ENCODE results near the gene BAK1.

DNA sequence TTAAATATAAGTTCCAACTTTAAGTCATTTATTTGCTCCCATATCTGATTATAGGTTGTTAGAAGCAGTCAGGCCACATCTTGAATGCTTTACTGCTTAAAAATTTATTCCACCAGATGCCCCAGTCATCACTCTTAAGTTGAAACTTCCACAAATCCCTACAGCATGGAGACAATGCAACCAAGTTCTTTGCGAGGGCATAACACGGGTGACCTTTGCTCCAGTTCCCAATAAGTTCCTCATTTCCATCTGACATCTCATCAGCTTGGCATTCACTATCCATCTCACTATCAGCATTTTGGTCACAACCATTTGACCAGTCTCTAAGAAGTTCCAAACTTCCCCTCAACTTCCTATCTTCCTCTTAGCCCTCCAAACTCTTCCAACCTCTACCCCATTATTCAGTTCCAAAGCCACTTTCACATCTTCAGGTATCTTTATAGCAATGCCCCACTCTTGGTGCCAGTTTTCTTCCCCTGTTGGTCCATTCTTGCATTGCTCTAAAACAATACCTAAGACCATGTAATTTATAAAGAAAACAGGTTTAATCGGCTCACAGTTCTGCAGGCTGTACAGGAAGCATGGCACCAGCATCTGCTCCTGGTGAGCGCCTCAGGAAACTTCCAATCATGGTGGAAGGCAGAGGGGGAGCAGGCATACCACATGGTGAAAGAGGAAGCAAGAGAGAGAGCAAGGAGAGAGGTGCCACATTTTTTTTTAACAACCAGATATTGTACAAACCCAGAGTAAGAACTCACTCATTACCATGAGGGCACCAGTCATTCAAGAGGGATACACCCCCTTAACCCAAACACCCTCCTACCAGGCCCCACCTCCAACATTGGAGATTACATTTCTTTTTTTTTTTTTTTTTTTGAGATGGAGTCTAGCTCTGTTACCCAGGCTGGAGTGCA lies 25.1 kb upstream of the BAK1 start:
- TF ChIP-seq JUNB (CRISPR knock-in tag; IDR thresholded peaks at IDR 0.05; ENCODE audit: borderline replicate concordance) (no peak), SIN3A (IDR thresholded peaks at IDR 0.05; ENCODE audit: borderline replicate concordance, low read depth, low read length) (no peak), HNRNPLL (IDR thresholded peaks at IDR 0.05; ENCODE audit: low read depth, low read length, poor library complexity, severe bottlenecking) (no peak), EP300 (IDR thresholded peaks at IDR 0.05; ENCODE audit: low read depth in 2 of 2, low read length in 2 of 2) (no peak), EP300 (CRISPR knock-in tag; IDR thresholded peaks at IDR 0.05; ENCODE audit: borderline replicate concordance) (no peak), FOXM1 (CRISPR knock-in tag; IDR thresholded peaks at IDR 0.05) (no peak), SRSF9 (IDR thresholded peaks at IDR 0.05; ENCODE audit: borderline replicate concordance, insufficient read depth, low read depth, low read length, poor library complexity, severe bottlenecking) (no peak), BHLHE40 (IDR thresholded peaks at IDR 0.05; ENCODE audit: low read length) (no peak), POLR2A (IDR thresholded peaks at IDR 0.05; ENCODE audit: insufficient read depth in 1 of 2, low read depth in 2 of 2, low read length in 2 of 2) (no peak)
- TF ChIP-seq, protein P1, sequence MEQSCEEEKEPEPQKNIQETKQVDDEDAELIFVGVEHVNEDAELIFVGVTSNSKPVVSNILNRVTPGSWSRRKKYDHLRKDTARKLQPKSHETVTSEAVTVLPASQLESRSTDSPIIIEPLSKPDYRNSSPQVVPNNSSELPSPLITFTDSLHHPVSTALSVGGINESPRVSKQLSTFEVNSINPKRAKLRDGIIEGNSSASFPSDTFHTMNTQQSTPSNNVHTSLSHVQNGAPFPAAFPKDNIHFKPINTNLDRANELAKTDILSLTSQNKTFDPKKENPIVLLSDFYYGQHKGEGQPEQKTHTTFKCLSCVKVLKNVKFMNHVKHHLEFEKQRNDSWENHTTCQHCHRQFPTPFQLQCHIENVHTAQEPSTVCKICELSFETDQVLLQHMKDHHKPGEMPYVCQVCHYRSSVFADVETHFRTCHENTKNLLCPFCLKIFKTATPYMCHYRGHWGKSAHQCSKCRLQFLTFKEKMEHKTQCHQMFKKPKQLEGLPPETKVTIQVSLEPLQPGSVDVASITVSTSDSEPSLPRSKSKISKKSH (CRISPR knock-in tag; IDR thresholded peaks at IDR 0.05; ENCODE audit: borderline replicate concordance) = no peak
- TF ChIP-seq, protein P2, sequence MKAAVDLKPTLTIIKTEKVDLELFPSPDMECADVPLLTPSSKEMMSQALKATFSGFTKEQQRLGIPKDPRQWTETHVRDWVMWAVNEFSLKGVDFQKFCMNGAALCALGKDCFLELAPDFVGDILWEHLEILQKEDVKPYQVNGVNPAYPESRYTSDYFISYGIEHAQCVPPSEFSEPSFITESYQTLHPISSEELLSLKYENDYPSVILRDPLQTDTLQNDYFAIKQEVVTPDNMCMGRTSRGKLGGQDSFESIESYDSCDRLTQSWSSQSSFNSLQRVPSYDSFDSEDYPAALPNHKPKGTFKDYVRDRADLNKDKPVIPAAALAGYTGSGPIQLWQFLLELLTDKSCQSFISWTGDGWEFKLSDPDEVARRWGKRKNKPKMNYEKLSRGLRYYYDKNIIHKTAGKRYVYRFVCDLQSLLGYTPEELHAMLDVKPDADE (CRISPR knock-in tag; IDR thresholded peaks at IDR 0.05) = no peak
- TF ChIP-seq, protein P3, sequence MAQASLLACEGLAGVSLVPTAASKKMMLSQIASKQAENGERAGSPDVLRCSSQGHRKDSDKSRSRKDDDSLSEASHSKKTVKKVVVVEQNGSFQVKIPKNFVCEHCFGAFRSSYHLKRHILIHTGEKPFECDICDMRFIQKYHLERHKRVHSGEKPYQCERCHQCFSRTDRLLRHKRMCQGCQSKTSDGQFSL (CRISPR knock-in tag; IDR thresholded peaks at IDR 0.05) = no peak
- TF ChIP-seq, protein P4, sequence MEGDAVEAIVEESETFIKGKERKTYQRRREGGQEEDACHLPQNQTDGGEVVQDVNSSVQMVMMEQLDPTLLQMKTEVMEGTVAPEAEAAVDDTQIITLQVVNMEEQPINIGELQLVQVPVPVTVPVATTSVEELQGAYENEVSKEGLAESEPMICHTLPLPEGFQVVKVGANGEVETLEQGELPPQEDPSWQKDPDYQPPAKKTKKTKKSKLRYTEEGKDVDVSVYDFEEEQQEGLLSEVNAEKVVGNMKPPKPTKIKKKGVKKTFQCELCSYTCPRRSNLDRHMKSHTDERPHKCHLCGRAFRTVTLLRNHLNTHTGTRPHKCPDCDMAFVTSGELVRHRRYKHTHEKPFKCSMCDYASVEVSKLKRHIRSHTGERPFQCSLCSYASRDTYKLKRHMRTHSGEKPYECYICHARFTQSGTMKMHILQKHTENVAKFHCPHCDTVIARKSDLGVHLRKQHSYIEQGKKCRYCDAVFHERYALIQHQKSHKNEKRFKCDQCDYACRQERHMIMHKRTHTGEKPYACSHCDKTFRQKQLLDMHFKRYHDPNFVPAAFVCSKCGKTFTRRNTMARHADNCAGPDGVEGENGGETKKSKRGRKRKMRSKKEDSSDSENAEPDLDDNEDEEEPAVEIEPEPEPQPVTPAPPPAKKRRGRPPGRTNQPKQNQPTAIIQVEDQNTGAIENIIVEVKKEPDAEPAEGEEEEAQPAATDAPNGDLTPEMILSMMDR (CRISPR knock-in tag; IDR thresholded peaks at IDR 0.05) = no peak

Data from HepG2 (cell line).